ENCODE data around the gene WLS. TPM values are rescaled to one million over a fixed set of nuclear protein-coding genes. Genes with fewer than 3 reads are reported as not detected.

The WLS gene
- total RNA-seq, 2 donors from 2014 or later = 74.5 to 92.1 TPM

DNA sequence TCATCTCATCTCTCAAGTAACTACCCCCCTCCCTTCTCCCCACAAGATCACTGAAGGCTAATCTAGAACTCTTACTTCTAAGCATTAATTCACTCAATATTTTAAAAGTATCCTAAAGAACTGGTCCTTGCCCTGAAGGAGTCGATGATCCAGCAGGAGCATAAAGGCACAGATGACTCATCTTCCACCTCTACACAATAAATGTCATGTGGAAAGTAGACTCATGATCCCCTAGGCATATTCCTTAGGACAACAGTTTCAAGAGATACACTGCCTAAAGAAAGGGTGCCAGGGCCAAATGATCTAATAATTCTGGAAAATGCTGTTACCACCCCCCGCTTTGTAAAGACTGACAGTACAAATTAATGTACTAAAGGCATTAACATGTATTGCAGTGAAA is 96.1 kb downstream of the WLS start:
- Histone ChIP-seq H3K4me1 (replicated peaks) (no peaks in the 10 kb centered on the region), H3K27ac (no peak overlapping the region), H3K36me3 (no peaks in the 10 kb centered on the region), H3K9me3 (no peaks in the 10 kb centered on the region), H3K4me3 (no peak overlapping the region), H3K27me3 (replicated peaks; ENCODE audit: insufficient read depth) (no peaks in the 10 kb centered on the region)
- 77% methylated on average over 2 of the region's 2 CpGs for WGBS
- intact Hi-C loops (cut with DNase I) = no loop called here
- no peak for DNase-seq (ENCODE audit: low spot score)
- TF ChIP-seq POLR2A (IDR thresholded peaks at IDR 0.05) (no peak), POLR2AphosphoS5 (IDR thresholded peaks at IDR 0.05) (no peak)
- TF ChIP-seq, protein P1, sequence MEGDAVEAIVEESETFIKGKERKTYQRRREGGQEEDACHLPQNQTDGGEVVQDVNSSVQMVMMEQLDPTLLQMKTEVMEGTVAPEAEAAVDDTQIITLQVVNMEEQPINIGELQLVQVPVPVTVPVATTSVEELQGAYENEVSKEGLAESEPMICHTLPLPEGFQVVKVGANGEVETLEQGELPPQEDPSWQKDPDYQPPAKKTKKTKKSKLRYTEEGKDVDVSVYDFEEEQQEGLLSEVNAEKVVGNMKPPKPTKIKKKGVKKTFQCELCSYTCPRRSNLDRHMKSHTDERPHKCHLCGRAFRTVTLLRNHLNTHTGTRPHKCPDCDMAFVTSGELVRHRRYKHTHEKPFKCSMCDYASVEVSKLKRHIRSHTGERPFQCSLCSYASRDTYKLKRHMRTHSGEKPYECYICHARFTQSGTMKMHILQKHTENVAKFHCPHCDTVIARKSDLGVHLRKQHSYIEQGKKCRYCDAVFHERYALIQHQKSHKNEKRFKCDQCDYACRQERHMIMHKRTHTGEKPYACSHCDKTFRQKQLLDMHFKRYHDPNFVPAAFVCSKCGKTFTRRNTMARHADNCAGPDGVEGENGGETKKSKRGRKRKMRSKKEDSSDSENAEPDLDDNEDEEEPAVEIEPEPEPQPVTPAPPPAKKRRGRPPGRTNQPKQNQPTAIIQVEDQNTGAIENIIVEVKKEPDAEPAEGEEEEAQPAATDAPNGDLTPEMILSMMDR (IDR thresholded peaks at IDR 0.05) = no peak

DNA sequence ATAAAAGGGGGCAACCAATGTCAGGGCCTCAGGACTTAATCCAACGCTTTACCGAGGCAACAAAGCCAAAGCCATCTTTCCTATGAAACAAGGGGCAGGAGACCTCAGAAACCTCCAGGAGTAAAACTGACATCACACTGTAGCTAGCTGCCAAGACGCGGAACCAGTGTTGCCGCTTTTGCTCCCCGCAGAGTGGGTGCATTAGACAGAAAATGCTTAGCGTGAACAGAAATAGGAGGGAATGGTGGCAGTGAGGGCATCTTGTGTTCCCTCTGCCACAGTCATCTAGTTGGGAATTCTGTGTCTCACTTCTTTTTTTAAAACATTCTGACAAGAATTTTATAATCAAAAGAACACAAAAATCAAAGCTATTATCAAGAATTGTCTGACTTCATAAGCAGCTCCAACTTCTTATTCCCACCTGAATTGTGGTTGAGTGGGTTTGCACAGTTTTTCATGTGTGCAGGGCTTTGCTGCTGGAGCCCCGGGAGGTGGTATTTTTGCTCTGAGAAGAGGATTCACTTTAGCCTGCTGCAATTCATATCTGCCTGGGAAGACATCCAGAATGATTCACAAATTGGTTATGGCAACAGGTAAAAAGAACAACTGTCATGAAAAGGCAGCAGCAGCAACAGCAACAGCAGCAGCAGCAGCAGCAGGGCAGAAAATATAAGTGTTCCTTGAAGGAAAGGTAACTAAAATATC is 99.7 kb downstream of the WLS start:
- Histone ChIP-seq H3K27ac (no peak overlapping the region), H3K4me3 (no peak overlapping the region), H3K9me3 (no peaks in the 10 kb centered on the region), H3K27me3 (replicated peaks; ENCODE audit: insufficient read depth) (no peaks in the 10 kb centered on the region), H3K36me3 (peaks cover 0 to under 1% of the 10 kb centered on the region in 2 donors), H3K4me1 (replicated peaks) (no peaks in the 10 kb centered on the region)
- intact Hi-C loops (cut with DNase I) = no loop called here
- WGBS = 91% methylated on average over 8 of the region's 8 CpGs
- no peak for DNase-seq (ENCODE audit: low spot score)
- TF ChIP-seq, protein P1 (IDR thresholded peaks at IDR 0.05) = no peak
- no peak for TF ChIP-seq POLR2A (IDR thresholded peaks at IDR 0.05)
- TF ChIP-seq POLR2AphosphoS5 (IDR thresholded peaks at IDR 0.05) = no peak

DNA sequence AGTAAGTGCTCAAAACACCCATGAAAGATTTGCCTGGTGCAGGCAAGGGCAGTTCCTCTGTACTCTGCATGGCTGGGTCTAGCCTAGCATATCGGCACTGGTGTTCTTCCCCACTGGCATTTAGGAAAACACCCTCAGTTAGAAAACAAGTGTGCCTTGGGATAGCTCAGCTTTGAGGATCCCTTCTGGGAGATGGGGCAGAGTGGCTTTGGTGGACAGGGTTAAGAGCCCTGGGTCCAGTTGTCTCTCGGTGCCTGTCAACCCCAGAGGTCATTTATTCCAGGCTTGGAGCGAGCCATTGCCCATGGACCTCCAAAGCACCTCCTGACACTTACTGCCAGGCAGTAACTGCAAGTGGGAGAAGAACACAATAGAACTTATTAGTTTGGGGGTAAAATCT is 101.1 kb downstream of the WLS start:
- WGBS = 91% methylated on average over 3 of the region's 3 CpGs
- H3K27ac ChIP-seq = no peak overlapping the region
- H3K9me3 ChIP-seq = no peaks in the 10 kb centered on the region
- no peaks in the 10 kb centered on the region for H3K4me1 ChIP-seq (replicated peaks)
- peaks cover 0 to 3% of the 10 kb centered on the region in 2 donors for H3K36me3 ChIP-seq
- no peak overlapping the region for H3K4me3 ChIP-seq
- no peak for DNase-seq (ENCODE audit: low spot score)
- intact Hi-C loops (cut with DNase I) = no loop called here
- H3K27me3 ChIP-seq (replicated peaks; ENCODE audit: insufficient read depth) = no peaks in the 10 kb centered on the region
- TF ChIP-seq POLR2AphosphoS5 (IDR thresholded peaks at IDR 0.05) = no peak
- TF ChIP-seq POLR2A (IDR thresholded peaks at IDR 0.05) = no peak
- TF ChIP-seq, protein P1 (IDR thresholded peaks at IDR 0.05) = no peak

DNA sequence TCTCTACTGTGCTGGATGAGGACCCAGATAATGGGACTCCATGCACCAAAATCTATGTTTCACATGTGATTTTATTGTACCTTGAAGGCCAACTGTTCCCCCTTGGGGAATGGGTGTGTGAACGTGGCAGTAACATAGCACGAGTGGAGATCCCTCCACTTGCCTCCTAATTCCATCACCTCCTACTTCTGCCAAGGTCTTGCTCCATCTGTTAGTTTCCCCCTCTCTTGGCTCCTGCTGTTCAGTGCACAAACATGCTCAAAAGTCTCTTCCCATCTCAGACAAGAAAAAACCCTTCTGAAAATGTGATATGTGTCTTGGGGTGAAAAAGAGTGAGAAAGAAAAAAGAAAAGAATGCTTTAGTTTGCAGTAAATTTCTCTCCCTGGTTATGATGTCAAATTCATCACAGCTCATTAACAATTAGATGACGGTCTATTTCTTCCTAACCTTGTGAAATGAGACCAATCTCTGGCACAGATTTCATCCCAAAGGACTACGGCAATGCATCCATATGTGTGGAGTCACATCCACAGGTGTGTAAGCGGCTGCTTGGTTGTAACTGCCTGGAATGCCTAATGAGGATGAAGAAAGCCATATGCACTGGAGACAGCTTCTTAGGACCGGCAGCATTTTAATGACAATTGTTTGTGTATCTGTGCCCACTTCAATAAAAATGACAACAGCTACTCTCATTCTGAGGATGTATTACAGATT is 102.6 kb downstream of the WLS start:
- Histone ChIP-seq H3K9me3 (no peaks in the 10 kb centered on the region), H3K36me3 (peaks cover 0 to 6% of the 10 kb centered on the region in 2 donors), H3K27ac (no peak overlapping the region), H3K4me1 (replicated peaks) (no peaks in the 10 kb centered on the region), H3K27me3 (replicated peaks; ENCODE audit: insufficient read depth) (no peaks in the 10 kb centered on the region), H3K4me3 (no peak overlapping the region)
- intact Hi-C loops (cut with DNase I) = no loop called here
- 70% methylated on average over 6 of the region's 6 CpGs for WGBS
- TF ChIP-seq, protein P1 (IDR thresholded peaks at IDR 0.05) = no peak
- TF ChIP-seq POLR2AphosphoS5 (IDR thresholded peaks at IDR 0.05) = no peak
- no peak for TF ChIP-seq POLR2A (IDR thresholded peaks at IDR 0.05)
- DNase-seq (ENCODE audit: low spot score) = no peak
